Measurements from ENCODE around the gene G0S2. TPM values are rescaled to one million over a fixed set of nuclear protein-coding genes. Genes with fewer than 3 reads are reported as not detected.
A peak's percentile ranks its signal among the peaks of the same experiment; 100 is the strongest.

Gene G0S2
- total RNA-seq, 1 donor from 2014 or later, result 41.0 TPM

GRCh38 chr1:209642816-209643215 is 32.4 kb upstream of the G0S2 start:
- DNase-seq (ENCODE audit: low read depth), result no peak
- TF ChIP-seq CTCF (conservative IDR thresholded peaks at IDR 0.05; ENCODE audit: low read depth, low read length), result no peak
- no peak overlapping the region for H3K4me3 ChIP-seq (ENCODE audit: low read depth, low read length)

DNA sequence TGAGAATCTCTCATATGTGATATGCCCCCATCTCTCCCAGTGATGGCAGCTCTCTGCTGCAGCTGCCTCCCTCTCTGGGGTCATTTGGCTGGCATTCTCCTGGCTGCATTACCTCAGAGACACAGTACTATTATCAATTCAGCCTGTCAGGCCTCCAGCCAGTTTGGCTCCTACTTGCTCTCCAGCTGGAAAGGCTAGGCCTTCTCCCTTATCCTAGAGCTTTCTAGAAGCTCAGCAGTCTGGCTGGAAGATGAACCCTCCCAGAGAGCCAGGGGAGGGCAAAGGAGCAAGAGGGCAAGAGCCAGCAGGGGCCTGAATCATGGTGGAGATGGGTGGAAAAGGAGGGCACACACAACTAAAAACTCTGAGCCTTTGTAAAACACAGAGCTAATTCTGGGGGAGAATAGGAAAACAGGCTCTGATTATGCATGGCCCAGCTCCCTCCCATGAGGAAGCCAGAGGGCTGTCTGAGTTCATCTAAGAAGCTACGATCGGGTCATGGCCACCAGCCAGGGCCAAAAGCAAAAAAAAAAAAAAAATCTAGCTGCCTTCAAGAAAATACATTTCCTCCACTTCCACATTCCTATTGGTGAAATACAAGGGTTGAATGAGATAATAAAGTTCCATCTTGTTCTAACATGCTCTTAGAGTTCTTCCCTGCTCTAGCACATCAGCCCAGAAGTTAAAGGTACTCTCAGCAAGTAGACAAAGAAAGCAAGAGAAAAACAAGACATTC is 31.8 kb upstream of the G0S2 start:
- DNase-seq (ENCODE audit: low read depth), result no peak
- TF ChIP-seq CTCF (conservative IDR thresholded peaks at IDR 0.05; ENCODE audit: low read depth, low read length), result no peak
- no peak overlapping the region for H3K4me3 ChIP-seq (ENCODE audit: low read depth, low read length)

DNA sequence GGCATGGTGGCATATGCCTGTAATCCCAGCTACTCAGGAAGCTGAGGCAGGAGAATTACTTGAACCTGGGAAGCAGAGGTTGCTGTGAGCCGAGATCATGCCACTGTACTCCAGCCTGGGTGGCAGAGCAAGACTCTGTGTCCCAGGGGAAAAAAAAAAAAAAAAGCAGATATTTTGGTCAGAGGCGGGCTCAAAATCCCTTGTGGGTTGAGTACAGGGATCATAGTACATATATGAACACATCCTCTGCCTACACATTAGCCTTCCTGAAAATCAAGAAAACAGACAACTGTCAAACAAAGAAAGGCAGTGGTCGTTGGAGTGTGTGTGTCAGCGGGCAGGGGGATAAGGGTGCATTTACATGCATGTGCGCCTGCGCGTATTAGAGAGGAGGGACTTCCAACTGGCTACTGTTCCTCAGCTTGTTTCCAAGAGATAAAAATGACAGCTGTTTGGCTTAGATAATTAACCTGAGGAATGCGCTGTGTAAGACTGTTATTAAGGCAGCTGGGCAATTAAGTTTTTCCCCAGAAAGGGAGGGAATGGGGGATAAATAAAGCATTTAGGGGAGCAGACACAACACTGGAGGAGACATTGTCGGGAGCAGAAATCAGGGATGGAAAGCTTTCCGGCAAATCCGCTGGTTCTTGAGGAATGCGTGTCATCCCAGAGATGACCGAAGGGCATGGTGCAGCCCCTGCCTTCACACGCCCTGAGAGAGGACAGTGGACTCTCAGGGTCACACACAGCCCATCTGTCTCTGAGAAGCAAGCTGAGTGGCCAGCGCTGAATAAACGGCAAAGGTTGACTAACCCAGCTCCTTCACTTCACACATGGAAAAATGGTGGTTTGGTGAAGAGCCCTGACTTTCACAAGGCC is 29.4 kb upstream of the G0S2 start:
- TF ChIP-seq CTCF (conservative IDR thresholded peaks at IDR 0.05; ENCODE audit: low read depth, low read length), result no peak
- H3K4me3 ChIP-seq (ENCODE audit: low read depth, low read length), result no peak overlapping the region
- no peak for DNase-seq (ENCODE audit: low read depth)

GRCh38 chr1:209646558-209646957 is 28.7 kb upstream of the G0S2 start:
- no peak for DNase-seq (ENCODE audit: low read depth)
- H3K4me3 ChIP-seq (ENCODE audit: low read depth, low read length), result no peak overlapping the region
- peak; percentile 49 for TF ChIP-seq CTCF (conservative IDR thresholded peaks at IDR 0.05; ENCODE audit: low read depth, low read length)

GRCh38 chr1:209647156-209647555 is 28.1 kb upstream of the G0S2 start:
- TF ChIP-seq CTCF (conservative IDR thresholded peaks at IDR 0.05; ENCODE audit: low read depth, low read length), result no peak
- H3K4me3 ChIP-seq (ENCODE audit: low read depth, low read length), result no peak overlapping the region
- DNase-seq (ENCODE audit: low read depth), result no peak

- H3K4me3 ChIP-seq (ENCODE audit: low read depth, low read length), result no peak overlapping the region
- TF ChIP-seq CTCF (conservative IDR thresholded peaks at IDR 0.05; ENCODE audit: low read depth, low read length), result no peak
- no peak for DNase-seq (ENCODE audit: low read depth)
Observed at GRCh38 chr1:209648346-209648745, 26.9 kb upstream of the G0S2 start.
